ENCODE data around the gene NFRKB. TPM values are rescaled to one million over a fixed set of nuclear protein-coding genes. Genes with fewer than 3 reads are reported as not detected.

Gene NFRKB
- 32.7 TPM for total RNA-seq

DNA sequence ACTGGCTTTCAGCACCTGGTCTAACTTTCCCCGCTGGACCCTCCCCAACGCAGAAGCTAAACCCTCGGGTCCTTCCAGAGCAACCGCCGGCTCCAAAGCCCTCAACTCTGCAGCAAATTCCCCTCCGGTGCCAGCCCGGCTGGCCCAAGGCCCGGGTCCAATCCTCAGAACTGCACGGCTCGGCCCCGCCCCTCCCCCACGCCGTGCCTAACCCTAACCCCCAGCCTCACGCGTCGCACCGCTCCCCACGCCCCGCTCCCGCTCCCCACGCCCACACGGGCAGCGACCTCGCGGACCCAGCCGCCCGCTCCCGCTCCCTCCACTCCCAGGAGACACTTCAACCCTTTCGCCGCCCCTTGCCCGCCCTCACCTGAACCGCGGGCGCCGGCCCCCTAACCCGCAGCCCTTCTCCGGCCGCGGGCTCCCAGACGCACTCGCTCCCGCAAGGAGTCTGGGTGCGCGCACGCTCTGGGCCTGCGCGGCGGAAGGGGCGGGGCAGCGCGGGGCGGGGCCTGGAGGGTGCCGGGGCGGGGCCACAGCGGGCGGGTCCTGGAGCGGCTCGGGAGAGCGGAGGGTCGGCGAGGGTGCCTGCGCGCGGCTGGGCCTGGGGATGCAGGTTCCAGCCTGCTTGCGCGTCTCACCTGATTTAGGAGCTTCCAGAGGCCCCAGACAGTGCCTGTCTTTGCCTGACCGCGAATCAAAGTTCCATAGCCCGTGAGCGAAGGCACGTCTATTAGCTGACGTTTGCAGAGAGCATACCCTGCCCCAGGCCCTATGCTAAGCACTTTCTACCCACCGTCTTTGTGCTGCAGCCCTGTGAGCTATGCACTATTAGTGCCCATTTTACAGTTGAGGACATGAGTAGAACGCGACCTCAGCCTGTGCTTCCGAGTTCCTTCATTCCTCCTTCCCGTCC lies at the start of gene NFRKB:
Gene NFRKB, minus strand, starts transcription at position 453 of the 916 bp plus-strand sequence. CDS start 2,729 bp downstream, outside the sequence.
- peak; percentile 90 for DNase-seq (ENCODE audit: low spot score)

DNA sequence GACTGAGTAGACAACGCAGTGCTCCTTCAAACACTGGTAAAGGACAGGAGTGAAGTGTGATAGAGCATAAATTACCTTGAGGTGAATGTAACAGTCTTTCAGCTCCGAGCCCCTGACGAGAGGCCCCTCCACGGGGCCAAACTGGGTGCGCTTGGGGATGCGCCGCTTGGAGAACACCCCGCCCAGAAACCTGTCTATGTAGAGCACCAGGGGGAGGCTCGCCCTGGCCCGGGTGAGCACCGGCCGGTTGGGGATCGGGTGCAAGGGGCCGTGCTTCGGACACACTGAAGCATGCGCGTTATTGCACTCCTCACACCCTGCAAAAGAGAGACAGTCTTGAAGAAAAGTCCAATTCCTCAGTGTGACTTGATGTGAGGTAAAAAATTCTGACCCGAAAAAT lies 49.3 kb upstream of the NFRKB start:
- no peak for DNase-seq (ENCODE audit: low spot score)

DNA sequence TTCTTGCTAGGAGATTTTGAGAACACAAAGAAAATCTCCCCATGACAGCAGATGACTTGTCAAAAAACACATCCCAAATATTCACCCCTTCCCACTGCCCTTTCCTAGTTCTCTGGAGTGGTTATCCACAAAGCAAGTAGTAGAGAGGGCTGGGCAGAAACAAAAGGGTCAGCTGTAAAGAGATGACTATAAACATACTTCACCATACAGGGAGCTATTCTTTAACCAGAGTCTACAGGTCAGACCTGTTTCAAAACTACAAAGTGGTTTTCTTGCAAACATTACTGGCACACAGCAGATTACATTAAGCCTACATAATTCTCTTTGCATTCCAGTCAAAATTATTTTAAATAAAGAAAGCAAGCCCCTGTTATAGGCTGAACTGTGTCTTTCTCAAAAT lies 47.7 kb upstream of the NFRKB start:
- no peak for DNase-seq (ENCODE audit: low spot score)

DNA sequence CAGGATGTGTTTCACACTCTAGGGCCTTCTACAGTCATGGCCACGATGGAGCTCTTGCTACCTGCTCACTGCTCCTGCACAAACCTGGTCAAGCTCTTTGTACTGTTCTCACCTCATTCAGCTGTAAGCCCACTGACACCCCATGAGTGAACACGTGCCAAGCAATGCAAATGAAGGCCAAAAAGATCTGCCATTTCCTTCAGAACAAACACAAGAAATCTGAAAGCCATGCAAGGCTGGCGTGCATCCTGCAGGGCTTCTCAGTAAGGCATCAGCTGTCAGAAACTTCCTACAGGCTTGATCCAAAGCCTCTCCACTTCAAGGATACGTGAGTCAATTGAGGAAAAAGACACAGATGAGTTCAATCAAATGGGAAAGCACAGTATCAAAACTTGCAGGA lies 44.1 kb upstream of the NFRKB start:
- no peak for DNase-seq (ENCODE audit: low spot score)

DNA sequence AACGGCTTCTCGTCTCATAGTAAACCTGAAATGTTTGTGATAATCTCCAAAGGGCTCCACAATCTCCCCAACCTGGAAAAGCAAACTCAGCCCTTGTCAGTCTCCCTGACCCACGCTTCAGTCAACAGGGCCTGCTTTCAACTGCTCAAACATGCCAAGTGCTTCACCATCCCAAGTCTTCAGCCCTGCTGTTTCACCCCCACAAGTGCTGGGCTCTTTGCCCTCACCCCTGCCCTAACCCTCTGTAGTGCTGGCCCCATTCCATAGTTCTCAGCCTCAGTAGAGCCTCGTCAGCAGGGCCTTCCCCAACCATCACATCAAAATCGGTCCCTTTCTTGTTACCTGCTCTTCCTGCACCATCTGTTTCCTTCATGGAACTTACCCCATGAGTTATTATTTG lies 43.4 kb upstream of the NFRKB start:
- DNase-seq (ENCODE audit: low spot score): no peak

DNA sequence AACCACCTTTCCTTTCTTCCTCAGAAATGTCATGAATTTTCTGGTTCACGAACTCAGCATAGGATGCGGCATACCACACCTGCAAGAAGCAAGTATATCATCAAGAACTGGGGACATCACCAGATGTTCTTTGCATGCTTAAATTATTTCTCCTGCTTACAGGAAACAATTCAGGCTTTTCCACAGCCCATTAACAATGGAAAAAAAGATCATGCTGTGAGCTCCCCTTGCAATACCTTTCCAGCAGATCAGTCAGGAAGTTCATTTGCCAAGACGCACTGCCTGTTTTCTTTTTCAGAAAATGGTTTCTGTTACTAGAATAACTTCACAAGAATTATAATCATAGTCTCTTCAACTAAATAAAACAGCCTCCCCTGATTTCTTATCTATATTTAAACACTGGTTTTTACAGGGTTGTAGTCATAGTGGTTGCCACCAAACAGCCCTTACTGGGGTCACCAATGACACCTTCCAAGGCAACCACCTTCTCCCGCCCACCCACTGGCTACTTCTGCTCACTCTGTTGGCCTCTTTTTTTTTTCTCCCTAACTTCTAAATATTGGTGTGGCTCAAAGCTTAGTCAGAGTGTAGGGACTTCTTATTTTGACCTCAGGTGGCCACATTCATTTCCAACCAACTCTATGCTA lies 42.3 kb upstream of the NFRKB start:
- DNase-seq (ENCODE audit: low spot score): no peak

DNA sequence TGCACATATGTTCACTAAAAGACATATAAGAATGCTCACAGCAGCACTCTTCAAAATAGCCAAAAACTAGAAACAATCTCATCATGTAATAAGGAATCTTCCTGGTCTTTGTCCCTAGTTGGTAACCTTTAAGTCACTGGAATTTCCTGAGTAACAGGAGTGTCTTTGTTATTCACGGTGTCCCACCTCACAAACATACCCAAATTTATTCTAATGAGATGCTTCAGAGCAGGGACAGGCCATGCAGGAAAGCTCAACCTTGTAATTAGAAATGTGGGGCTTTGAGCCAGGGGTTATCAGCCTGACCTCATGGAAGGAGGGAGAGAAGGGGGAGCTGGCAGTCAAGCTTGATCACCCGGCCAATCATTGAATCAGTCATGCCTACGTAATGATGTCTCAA lies 40.3 kb upstream of the NFRKB start:
- no peak for DNase-seq (ENCODE audit: low spot score)

DNA sequence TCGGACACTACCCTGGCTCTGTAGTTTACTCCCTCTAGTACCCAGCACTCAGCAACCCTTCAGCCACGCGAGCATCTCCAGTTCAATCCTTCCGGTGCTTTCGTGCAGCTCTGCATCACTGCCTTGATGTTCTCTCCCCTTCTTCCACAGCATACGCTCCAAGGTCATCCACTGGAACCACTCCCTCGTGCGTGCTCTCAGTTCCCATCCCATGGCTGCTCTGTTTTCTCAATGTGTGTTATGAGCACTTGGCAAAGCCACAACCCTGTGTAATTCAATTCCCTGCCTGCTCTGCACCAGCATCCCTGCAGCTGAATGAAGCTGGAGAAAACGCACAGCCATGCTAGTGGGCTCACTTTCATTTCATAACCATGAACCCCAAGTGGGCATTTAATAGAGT lies 38.5 kb upstream of the NFRKB start:
- no peak for DNase-seq (ENCODE audit: low spot score)

DNA sequence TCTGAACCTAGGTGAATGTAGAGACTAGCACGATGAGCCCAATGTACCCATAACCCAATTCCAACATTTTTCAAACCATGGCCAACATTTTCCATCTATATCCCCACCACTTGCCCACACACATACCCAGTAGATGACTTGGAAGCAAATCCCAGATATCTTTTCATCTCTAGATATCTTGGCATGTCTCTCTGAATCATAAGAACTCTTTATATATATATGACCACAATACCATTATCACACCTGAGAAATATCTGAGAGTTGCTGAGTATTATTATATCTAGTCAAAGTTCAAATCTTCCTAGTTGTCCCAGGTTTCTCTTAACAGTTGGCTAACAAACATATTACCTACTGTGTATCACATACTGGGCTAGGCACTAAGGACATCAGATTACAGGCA lies 37.9 kb upstream of the NFRKB start:
- no peak for DNase-seq (ENCODE audit: low spot score)

DNA sequence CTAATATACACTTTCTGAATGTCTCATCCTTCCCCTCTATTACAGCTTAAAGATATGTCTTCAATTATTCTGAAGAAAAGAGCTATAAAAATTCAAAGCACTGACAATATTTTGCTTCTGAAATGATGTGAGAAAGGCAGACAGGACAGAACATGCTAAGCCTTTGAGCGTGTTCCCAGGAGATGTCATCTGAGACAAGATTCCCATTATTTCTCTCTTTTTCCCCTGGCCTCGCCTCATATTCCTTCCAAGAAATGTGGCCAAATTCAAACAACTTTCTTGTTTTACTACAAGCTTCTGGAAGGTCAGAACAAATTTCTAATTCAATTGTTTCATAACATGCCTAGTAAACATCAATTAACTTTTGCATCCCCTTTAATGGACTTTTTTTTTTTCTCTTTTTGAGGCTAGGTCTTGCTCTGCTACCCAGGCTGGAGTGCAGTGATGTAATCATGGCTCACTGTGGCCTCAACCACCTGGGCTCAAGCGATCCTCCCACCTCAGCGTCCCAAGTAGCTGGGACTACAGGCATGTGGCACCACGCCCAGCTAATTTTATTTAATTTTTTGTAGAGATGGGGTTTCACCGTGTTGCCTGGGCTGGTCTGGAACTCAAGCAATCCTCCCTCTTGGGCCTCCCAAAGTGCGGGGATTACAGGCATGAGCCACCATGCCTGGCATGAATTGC lies 37.1 kb upstream of the NFRKB start:
- no peak for DNase-seq (ENCODE audit: low spot score)

DNA sequence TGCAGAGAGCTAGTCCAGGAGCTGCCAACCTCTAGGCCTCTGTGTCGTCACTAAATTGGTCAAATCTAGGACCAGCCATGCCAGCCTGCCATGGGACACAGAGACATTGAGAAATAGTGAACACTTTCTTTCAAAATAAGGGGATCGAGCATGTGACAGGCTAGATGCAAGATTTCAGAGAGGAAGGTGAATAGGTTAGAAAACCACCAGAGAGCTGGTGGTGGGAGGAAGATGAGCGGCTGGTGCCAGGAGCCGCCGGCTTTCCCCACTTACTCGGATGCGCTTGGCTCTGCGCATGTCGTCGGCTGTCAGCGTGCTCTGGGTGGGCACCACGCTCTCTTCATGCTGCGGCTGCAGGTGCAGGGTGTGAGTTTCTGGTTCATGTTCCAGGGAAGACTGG lies 35.4 kb upstream of the NFRKB start:
- no peak for DNase-seq (ENCODE audit: low spot score)

DNA sequence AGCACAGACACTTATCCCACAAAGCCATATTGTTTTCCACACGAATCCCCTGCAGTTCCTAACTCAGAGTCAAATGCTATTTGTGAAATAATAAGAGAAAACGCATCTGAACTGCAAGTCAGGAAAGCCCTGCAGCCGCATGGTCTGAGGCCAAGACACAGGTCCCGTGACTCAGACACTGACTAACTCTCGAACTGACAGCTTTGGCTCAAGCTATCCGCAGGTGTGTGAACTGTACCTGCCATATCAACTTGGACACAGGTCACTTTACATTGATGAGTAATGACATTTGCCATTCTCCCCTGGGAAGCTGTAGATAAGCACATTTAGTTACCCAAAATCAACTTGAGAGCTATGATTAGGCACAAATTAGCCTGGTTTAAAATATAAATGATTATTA lies 34.9 kb upstream of the NFRKB start:
- DNase-seq (ENCODE audit: low spot score): no peak

DNA sequence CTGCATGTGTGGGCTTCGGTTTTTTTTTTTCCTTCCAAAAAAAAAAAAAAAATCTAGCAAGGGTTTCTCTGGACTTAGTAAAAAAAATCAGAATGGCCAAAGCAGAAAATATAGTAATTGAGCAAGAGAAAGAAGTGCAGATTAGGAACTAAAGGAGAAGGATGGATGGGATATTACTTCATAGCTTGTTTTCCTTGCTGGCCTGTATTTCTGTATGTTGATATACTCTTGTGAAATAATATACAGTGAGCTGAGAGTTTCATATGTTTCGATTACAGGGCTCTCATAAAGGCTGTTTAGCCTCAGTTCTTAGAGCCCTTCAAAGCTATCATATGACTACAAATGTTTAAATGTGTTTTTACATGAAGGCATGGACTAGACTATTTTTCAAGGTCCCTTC lies 34.3 kb upstream of the NFRKB start:
- DNase-seq (ENCODE audit: low spot score): no peak

DNA sequence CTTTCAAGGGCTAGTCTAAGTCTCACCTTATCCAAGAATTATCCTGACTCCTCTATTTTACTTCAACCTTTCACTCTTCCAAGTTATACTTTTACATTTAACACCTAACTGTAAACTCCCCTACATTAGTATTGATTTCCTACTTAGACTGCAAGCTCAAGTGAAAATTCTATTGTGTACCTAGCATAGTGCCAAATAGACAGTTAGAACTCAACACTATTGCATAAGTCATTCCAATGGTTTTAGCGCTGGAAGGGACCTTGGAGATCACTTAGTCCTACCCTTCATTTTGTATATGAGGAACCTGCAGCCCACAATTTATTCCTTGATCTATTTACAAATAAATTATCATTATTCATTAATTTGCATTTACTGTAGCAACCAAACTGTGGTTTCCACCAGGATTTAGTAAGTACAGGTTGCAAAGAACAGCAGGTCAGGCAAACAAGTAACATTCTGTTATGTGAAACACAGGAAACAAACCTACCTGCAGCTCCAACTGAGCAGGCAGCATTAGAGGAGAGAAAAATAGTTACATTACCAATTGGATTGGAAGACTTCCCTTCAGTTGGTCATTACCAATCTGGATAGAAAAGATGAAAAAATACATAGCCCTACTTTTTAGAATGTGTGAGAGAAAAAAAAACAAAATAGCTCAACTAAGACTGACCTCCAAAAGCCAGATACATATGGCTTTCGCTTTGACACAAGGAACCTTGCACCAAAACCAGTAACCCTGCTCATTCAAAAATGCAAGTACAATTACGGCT lies 33.7 kb upstream of the NFRKB start:
- no peak for DNase-seq (ENCODE audit: low spot score)

DNA sequence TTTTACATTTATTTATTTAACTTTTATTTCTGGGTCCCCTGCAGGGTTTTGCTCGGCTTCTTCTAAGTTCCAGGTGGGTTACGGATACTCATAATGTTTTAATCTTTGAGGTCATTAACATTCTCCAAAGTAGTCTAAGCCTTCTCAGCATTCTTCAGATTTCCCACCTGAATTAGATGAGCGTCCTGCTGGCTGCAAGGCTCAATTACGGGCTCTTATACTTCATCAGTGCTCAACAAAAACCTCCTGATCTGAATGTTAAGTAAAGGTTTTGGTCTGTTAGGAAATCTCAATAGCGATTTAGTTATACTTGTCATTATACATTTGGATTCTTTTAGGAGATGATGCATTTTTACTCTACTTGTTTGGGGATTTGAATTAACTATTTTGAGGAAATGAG lies 27.3 kb upstream of the NFRKB start:
- DNase-seq (ENCODE audit: low spot score): no peak

DNA sequence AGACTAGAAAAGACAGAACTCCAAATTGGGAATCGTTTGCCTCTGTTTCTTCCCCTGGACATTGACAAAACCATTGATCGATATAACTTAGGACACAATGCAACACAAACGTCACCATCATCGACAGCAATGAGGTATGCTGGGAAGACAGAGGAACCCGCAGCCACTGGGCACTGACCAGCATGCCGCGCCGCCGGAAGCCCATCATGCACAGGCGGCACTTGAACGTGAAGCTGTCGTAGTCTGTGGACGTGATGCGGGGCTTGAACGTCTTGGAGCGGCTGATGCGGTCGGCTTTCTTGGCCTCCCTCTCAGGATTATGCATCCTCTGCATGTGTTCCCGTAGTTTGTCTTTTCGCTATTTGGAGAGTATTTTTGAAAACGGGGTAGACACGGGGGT lies 23.0 kb upstream of the NFRKB start:
- no peak for DNase-seq (ENCODE audit: low spot score)

DNA sequence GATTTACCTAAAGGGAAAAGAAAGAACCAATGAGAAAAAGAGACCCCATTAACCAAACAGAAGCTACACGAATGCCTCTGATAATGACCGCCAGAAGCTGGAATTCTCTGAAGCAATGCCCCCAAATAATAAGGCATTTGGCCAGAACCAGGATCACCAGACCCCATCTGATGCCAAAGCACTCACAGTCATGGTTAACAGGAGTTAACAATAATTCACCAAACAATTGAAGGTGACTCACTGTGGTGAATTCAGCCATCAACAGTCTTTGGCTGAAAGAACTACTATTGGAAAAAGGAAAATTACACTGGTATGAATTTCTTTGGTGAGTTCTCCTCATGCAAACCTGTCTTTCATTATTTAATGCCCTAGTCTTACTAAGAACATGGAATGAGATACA lies 21.9 kb upstream of the NFRKB start:
- no peak for DNase-seq (ENCODE audit: low spot score)

DNA sequence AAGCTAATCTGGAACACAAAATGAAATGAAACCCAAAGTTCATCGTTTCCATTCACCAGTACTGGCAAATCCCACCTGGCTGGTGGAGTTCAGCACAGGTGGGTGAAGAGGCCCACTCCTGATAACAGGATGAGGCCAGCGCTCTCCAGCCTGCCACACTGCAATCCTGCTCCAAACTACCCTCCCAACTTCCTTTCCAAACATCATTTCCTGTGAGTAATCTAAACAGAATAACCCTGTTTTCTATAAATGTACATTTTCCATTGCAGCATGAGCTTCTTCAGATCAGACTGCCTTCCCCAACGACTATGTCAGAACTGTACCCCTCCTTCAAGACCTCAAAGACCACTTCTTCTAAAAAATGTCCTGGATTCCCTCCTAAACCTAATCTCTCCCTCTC lies 15.9 kb upstream of the NFRKB start:
- DNase-seq (ENCODE audit: low spot score): no peak

DNA sequence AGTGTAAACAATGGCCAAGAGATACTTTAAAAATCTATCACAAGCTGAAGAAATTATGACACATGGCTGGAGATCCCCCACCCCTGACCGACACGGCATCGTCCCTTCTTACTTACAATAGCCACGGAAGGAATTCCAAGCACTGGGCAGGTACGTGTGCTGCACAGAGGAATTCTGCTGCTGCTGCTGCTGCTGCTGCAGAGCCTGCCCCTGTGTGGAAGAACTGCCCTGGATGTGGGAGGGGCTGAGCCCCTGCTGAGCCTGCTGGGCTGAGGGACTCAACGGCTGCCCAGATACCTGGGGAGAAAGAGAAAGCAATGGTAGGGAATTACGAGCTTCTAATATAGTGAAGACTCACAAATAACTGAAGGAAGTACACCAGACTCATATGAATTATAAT lies 15.0 kb upstream of the NFRKB start:
- DNase-seq (ENCODE audit: low spot score): no peak

DNA sequence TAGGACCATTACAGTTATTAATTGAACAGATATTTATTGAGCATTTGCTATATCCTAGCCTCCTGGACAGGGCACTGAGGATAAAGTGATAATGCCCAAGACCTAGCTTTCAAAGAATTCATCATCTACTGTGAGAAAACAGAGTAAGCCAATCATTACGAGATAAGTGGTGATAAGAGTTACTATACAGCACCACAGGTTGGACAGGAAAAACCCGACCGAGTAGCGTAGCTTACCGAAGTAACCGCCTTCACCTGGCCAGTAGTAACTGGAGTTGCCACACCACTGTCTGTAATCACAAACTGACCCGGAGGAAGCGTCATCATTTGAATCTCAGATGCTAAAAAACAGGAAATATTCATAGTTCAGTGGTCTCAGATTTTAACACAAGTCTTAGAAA lies 10.0 kb upstream of the NFRKB start:
- DNase-seq (ENCODE audit: low spot score): peak; percentile 79

DNA sequence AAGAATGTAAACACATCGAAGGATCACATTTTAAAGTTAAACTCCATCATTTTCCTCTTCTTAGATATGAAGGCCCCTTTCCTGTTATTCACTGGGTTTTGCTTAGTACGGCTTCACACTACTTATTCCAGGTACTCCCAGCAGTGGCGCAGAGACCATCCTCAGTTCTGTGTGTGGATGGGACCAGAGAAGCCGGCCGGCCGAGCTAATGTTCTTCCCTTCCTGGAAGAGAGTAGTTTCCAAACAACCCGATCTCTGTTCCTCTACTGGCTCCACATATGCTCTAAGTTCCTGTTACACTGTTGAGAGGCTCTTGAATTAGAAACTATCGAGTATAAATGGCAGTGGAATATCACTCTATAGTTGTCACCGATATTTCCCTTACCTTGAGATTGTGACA lies 684 bp upstream of the NFRKB start:
- no peak for DNase-seq (ENCODE audit: low spot score)

Data from ureter (tissue), 1 donor.